ENCODE measurements around the gene XRN1. TPM values are rescaled to one million over a fixed set of nuclear protein-coding genes. Genes with fewer than 3 reads are reported as not detected.
"Not testable (repeated sequence)": the region's sequence is repeated elsewhere in the genome, so short reads cannot be mapped to it uniquely, and the experiment has no call there.

The XRN1 gene
- total and polyA plus RNA-seq, 10 of the 15 experiments (the other 5 are each of a cell fraction or from before 2014, with no cell fraction given): 1.7 to 38.8 (median 15.5) TPM

DNA sequence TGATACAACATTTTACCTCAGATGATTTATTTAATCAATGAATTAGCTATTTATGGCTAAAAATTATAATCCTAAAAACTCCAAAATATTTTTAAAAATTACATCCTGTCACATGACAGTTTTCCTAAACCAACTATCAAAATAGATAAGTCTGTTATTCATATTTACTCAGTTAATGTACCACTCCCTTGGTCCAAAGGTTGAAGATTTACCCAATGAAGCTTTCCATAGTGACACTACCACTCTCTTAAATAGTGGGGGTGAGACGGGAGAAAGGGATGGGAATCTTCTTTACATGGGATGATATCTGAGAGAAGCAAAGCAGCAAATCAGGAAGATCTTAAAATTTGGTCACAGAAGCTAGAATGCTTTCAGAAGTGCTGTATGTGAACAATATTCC, 30.5 kb downstream of the XRN1 start (continued):
- TF ChIP-seq, protein P1, sequence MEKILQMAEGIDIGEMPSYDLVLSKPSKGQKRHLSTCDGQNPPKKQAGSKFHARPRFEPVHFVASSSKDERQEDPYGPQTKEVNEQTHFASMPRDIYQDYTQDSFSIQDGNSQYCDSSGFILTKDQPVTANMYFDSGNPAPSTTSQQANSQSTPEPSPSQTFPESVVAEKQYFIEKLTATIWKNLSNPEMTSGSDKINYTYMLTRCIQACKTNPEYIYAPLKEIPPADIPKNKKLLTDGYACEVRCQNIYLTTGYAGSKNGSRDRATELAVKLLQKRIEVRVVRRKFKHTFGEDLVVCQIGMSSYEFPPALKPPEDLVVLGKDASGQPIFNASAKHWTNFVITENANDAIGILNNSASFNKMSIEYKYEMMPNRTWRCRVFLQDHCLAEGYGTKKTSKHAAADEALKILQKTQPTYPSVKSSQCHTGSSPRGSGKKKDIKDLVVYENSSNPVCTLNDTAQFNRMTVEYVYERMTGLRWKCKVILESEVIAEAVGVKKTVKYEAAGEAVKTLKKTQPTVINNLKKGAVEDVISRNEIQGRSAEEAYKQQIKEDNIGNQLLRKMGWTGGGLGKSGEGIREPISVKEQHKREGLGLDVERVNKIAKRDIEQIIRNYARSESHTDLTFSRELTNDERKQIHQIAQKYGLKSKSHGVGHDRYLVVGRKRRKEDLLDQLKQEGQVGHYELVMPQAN (conservative IDR thresholded peaks at IDR 0.05): no peak
- TF ChIP-seq JUND (IDR thresholded peaks at IDR 0.05; ENCODE audit: low read depth, low read length) (no peak), TCF7 (IDR thresholded peaks at IDR 0.05; ENCODE audit: borderline replicate concordance) (no peak), RELA (IDR thresholded peaks at IDR 0.05; ENCODE audit: borderline replicate concordance, partially characterized antibody) (no peak), SUZ12 (IDR thresholded peaks at IDR 0.05; ENCODE audit: unreplicated experiment) (no peak), HDAC2 (IDR thresholded peaks at IDR 0.05) (no peak)
- TF ChIP-seq, protein P2, sequence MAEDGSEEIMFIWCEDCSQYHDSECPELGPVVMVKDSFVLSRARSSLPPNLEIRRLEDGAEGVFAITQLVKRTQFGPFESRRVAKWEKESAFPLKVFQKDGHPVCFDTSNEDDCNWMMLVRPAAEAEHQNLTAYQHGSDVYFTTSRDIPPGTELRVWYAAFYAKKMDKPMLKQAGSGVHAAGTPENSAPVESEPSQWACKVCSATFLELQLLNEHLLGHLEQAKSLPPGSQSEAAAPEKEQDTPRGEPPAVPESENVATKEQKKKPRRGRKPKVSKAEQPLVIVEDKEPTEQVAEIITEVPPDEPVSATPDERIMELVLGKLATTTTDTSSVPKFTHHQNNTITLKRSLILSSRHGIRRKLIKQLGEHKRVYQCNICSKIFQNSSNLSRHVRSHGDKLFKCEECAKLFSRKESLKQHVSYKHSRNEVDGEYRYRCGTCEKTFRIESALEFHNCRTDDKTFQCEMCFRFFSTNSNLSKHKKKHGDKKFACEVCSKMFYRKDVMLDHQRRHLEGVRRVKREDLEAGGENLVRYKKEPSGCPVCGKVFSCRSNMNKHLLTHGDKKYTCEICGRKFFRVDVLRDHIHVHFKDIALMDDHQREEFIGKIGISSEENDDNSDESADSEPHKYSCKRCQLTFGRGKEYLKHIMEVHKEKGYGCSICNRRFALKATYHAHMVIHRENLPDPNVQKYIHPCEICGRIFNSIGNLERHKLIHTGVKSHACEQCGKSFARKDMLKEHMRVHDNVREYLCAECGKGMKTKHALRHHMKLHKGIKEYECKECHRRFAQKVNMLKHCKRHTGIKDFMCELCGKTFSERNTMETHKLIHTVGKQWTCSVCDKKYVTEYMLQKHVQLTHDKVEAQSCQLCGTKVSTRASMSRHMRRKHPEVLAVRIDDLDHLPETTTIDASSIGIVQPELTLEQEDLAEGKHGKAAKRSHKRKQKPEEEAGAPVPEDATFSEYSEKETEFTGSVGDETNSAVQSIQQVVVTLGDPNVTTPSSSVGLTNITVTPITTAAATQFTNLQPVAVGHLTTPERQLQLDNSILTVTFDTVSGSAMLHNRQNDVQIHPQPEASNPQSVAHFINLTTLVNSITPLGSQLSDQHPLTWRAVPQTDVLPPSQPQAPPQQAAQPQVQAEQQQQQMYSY (CRISPR knock-in tag; IDR thresholded peaks at IDR 0.05): no peak
- TF ChIP-seq, protein P3, sequence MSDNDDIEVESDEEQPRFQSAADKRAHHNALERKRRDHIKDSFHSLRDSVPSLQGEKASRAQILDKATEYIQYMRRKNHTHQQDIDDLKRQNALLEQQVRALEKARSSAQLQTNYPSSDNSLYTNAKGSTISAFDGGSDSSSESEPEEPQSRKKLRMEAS (IDR thresholded peaks at IDR 0.05; ENCODE audit: low read depth, low read length): no peak

DNA sequence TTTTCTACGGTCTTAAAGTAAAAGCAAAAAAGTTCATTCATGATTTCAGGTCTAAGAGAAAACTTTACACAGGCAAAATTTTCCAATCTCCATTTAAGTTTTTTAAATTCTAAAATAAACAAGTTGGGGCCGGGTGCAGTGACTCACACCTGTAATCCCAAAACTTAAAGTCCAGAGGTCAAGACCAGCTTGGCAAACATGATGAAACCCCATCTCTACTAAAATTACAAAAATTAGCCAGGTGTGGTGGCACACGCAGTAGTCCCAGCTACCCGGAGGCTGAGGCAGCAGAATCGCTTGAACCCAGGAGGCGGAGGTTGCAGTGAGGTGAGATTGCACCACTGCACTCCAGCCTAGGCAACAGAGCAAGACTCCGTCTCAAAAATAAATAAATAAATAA, 47.3 kb downstream of the XRN1 start:
- H3K4me1 ChIP-seq (ENCODE audit: control insufficient read depth, insufficient read depth, low read length); POLR2A ChIA-PET; in situ Hi-C loops (cut with MboI); RAD21 ChIA-PET (ENCODE audit: unreplicated experiment); intact Hi-C loops (cut with micrococcal nuclease; ENCODE audit: unreplicated experiment); DNase-seq (ENCODE audit: low read depth, low spot score); H4K20me1 ChIP-seq (ENCODE audit: control insufficient read depth, insufficient read depth); H3K4me2 ChIP-seq (ENCODE audit: control insufficient read depth, insufficient read depth); H3K27me3 ChIP-seq (replicated peaks in 1 of 2; ENCODE audit: control insufficient read depth in 2 of 2, insufficient read depth in 2 of 2, low read length in 1 of 2); H3K9me3 ChIP-seq (replicated peaks; ENCODE audit: control insufficient read depth, insufficient read depth, low read length); H3K27ac ChIP-seq (ENCODE audit: control insufficient read depth, insufficient read depth); H3K9ac ChIP-seq (ENCODE audit: control insufficient read depth, insufficient read depth, low read length); SMC1A ChIA-PET (ENCODE audit: uncharacterized antibody, unreplicated experiment); H3K4me3 ChIP-seq; BruUV-seq (replicated peaks); FAIRE-seq; H2AFZ ChIP-seq (ENCODE audit: control insufficient read depth, low read depth, low read length); ATAC-seq; H3K79me2 ChIP-seq (ENCODE audit: control insufficient read depth, insufficient read depth, low read length): not testable (repeated sequence)
- H3K36me3 ChIP-seq (ENCODE audit: control insufficient read depth in 2 of 2, insufficient read depth in 2 of 2, low read length in 1 of 2): peaks cover 0 to 16% of the 10 kb centered on the region in 2 experiments; a peak in 1 of 4 replicates
- 94% methylated on average over 7 of the region's 7 CpGs for WGBS (ENCODE audit: insufficient coverage, insufficient replicate concordance, low lambda C conversion rate, missing lambda C conversion rate)
- CTCF ChIA-PET: interaction anchor here (1.3 kb wide), 1 partner anchor 32 kb away, joined by 3 read pairs; no protein-coding TSS in a partner anchor
